ENCODE data around the gene GUCA1C.

GRCh38 chr3:108897883-108898282 lies 55.8 kb downstream of the GUCA1C start:
- TF ChIP-seq POLR2A (IDR thresholded peaks at IDR 0.05) (no peak), CTCF (IDR thresholded peaks at IDR 0.05) (no peak), EP300 (IDR thresholded peaks at IDR 0.05; ENCODE audit: low read depth) (no peak)

All from transverse colon (tissue), 3 donors.